NCI-H774 (cell line): ENCODE results near the gene ACR.

Source experiments
- DNase-seq: peaks from one replicate; lab custom pipeline; 2025; lab: John Stamatoyannopoulos, UW

Gene ACR

DNA sequence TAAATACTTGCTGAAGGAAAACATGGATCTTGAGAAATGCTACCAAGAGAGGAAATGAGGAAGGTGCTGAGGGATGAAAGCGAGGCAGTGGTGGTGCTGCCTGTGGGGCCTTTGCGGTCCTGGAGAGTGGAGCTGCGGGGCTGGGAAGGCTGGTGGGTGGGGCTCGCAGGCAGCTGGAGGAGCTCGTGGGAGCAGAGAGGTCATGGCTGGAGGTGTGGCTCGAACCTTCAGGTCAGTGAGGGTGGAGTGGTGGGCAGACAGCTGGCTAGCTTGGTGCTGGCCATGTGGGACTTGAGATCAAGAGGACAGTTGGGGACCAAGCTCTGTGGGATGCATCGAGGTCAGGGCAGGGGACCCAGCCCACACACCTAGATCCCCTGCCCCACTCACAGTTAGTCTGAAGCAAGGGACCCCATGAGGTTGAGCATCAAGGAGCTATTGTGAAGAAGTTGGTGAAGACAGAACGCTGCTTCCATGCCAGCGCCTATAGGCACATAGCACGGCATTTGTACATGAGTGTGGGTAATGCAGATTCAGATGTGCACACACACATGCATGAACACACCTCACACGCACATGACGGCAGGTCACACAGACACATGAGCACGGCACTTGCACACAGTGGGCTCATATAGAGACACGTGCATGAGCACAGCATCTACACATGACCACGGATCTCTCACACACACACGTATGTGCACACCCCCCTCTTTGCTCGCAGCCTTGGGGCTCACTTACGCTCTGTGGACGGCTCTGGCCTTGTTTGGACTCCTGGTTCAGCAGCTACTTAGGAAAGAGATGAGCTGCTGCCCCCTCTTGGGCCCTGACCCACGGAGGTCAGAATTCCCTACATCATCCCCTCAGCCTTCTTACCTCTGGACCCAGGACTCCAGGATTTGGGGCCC, 34.9 kb upstream of the ACR start:
- no peak for DNase-seq

DNA sequence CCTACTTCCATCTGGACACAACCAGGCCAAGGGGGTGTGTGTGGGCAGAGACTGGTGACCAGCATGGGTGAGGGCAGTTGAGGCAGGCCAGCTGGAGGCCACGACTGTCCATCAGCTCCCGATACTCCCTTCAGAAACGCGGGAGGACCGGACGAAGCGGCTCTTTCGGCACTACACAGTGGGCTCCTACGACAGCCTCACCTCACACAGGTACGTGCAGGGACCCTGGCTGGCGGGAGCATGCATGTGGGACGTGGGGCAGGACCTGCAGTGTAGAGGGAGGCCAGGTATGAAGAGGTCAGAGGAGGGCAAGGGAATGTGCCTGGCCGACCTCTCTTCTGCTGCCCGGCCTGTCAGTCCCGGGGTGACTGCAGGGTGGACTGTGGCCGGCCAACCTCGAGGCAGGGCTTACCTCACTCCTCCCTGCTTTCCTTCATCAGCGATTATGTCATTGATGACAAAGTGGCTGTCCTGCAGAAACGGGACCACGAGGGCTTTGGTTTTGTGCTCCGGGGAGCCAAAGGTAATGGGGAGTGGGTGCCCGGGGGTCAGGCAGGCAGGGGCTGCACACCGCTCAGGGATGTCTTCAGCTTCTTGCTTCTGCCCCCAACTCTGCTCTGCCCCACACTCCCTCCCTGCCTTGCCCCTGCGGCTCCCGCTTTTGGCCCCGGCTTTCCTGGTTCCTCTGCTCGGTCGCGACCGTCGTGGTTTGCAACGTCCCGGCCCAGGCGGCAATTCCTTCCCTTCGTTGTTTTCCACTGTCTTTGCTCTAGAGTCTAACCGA, 34.1 kb upstream of the ACR start:
- no peak for DNase-seq

DNA sequence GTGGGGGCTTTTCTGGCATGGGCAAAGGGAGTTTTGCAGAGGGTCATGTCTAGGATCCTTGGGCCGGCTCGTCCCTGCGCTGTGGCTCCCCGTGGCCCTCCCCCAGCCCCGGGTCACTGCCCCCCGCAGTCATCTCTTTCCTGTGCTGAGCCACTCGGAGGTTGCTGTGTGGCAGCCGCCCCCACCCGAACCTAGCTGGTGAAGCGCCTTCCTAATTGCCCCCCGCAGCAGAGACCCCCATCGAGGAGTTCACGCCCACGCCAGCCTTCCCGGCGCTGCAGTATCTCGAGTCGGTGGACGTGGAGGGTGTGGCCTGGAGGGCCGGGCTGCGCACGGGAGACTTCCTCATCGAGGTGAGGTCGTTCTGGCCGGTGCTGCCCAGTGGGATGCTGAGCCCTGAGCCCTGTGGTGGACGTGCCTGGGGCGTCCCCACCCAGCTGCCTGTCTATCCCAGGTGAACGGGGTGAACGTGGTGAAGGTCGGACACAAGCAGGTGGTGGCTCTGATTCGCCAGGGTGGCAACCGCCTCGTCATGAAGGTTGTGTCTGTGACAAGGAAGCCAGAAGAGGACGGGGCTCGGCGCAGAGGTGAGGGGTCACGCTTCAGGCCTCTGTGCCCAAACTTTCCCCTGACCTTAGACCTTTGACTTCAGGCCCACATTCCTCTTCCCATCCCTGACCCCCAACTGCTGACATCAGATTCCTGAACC, 33.3 kb upstream of the ACR start:
- no peak for DNase-seq

DNA sequence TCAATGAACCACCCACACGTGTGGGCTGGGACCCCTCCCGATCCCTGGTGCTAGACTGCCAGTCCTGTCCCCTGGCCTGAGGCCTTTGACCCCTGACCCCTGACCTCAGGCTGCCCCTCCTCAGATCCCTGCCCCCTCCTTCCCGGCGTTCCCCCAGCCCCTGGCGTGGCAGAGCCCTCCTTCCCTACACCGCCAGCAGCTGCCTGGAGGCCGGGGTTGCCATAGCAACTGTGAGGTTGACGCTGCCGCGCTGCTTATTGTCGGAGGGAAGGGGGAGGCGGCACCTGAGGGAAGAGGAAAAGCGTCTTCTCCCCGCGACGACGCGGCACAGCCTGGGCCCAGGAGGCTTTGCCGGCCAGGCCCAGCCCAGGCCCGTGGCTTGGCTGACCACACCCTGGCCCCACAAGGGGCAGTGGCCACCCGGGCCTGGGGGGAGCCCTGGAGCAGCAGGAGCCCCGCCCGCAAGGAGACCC, 32.7 kb upstream of the ACR start:
- peak; percentile 55 for DNase-seq

DNA sequence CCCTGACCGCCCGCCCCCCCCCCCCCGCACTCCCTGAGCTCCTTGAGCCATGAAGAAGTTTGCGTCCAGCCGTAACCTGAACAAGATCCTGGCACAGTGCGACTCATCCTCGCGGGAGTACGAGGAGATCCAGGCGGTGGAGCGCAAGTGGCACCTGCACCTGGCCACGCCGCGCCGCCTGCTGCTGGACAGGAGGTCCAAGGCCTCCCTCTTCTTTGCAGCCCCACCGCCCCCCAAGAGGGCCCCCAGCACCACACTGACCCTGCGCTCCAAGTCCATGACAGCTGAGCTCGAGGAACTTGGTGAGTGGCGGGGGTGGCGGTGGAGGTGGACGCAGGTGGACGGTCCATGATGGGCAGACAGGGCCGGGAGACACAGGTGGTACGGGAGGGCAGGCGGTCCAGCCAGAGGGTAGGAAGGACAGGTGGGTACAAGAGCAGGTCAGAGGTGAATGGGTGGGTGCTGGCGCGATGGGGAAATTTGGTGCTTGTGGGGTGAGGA, 32.1 kb upstream of the ACR start:
- DNase-seq: no peak

DNA sequence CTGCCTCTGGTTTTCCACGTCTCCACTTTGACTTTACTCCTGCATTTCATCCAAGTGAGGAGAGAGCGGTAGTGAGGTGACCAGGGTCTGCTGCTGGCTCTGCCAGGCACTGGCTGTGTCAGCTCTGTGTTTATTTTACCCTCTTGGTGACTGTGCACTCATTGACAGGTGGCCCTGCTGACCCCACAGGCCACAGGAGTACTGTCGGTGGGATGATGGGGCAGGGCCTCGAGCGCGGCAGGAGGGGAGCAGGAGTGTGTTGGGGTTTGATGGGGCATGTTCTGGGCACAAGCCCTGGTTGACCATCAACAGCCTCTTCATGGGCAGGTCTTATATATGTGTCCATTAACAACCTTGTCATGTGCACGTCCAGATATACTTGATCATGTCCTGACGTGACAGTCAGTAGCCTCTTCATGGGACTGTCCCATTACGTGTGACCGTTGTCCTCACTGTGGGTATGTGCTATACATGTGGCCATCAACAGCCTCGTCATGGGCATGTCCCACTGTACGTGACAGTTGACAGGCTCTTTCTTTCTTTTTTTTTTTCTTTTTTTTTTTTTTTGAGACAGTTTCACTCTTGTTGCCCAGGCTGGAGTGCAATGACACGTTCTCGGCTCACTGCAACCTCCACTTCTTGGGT, 31.4 kb upstream of the ACR start:
- DNase-seq: no peak

DNA sequence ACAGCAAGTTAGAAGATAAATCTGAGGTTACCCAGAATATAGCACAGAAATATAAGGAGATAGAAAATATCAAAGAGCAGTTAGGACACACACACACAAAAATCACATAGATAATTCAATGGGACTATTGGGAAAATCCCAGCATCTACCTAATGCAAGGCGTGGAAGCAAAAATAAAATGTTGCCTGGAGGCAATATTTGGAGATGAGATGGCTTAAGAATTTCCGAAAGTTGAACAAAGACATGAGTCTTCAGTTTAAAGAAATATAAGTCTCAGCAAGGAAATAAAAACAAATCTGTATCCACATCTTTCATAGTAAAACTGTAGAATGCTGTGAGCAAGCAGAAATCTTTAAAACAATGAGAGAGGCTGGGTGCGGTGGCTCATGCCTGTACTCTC, 29.5 kb upstream of the ACR start:
- DNase-seq: no peak

DNA sequence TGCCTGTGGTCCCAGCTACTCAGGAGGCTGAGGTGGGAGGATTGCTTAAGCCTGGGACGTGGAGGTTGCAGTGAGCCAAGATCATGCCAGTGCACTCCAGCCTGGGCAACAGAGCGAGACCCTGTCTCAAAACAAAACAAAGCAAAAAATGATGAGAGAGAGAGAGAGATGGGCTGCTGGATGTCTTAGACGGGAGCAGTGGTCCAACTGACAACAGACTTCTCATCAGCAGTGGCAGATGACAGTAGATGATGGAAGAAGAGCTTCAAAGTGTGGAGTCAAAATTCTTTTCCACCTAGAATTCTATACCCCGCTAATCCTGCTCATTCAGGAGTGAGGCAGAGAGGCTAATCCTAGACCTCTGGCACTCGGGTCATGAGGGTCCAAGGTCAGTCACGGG, 29.0 kb upstream of the ACR start:
- no peak for DNase-seq

DNA sequence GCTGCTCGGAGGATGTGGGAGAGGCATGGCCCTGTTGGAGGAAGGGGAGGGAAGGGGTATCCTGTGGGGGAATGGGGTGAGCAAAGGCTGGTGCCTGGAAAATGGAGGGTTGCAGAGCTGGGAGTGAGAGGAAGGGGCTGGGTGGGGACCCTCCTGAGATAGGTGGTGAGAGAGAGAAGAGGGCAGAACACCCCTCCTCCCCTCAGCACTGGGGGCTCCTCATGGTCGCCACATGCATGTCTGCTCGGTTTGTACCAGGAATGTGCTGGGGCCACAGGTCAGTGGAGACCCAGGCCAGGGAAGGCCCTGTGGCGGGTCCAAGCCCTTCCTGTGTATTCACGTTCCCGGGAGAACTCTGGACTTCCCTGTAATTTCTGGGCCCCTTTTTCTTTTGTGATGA, 27.8 kb upstream of the ACR start:
- DNase-seq: no peak

DNA sequence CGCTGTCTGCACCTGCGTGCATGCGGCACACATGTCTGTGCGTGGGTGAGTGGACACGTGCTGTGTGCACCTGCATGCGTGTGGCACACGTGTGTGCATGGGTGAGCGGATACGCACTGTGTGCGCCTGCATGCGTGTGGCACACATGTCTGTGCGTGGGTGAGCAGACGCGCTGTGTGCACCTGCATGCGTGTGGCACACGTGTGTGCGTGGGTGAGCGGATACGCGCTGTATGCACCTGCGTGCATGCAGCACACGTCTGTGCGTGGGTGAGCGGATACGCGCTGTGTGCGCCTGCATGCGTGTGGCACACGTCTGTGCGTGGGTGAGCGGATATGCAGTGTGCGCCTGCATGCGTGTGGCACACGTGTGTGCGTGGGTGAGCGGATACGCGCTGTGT, 27.1 kb upstream of the ACR start:
- DNase-seq: no peak

DNA sequence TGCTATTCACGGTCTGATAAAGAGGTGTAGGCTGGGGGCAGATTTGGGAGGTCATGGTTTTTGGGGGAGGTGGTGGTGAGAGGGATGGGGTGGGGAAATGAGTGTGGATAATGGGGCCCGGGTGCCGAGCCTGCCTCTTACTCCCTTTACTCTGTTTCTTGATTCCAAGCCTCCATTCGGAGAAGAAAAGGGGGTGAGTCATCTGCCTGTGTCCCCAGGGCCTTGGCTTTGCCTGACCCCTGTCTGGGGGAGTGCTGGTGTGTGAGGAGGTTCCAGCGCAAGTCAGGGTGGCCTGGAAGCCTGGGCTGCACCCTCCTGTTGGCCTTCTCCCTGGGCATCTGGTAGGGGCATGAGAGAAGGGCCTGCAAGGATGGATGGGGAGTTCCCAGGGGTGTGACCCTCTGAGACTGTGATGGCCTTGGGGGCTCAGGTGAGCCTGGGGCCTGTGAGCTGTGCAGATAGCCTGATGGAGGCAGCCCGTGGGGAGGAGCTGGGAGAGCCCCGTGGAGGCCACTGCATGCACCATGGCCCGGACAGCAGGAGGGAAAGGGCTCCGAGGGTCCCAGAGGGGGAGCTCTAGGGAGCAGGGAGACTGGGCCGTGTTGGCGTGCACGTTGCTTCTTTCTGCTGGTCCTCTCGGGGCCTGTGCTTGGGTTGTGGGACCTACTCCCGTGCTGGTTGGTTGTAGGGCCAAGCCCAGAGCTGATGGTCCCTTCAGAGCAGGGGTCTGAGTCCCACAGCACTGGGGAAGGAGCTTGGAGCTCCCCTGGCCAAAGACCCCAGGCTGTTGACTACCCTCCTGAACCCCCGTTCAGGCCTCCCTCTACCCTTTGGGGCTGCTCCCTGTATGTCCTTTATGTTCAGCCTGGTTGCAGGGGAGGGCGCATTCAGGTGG, 26.3 kb upstream of the ACR start:
- DNase-seq: no peak

DNA sequence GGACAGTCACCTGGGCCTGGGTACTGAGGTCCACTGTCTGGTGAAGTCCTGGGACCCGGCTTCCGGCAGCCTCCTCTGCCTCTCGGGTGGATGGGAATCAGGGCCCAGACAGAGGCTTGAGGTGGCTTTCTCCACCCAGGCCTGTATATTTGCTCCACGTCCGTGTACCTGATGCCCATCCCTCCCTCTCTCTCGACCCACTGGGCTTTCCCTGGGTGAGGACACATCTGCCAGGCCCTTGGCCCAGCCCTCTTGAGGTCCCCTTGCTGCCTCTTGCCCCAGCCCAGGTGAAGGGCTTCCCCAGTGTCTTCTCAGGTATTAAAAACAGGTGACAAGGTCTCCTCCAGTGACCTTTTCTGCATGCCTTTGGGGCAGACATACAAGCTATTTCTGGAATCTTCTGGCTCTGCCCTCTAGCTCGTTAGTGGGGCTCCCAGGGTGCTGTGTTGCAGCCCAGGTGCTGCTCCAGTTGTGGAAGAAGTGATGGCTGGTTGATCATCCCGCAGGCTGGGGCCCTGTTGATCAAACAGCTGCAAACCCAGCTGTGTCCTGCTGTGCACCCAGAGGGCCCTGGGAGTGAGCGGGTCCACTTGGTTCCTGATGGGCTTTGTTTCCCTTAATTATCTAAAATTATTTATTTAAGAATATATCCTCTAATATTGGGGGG, 25.5 kb upstream of the ACR start:
- DNase-seq: no peak

DNA sequence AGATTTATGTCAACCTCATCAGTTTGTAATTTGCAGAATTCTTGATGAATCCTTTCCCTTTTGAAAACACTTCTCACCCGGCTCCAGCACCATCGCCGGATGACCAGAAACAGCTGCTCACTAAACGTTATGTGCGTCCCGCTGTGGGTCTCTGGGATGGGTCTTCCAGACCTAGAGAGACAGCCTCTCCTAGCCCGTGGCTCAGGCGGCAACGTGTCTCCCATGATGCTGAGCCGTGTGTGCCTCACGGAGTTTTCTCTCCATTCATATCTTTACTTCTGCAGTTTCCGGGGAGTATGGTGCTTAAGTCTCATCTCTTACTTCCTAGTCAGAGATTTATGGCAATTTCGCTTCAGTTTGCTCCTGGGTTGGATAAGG, 25.0 kb upstream of the ACR start:
- no peak for DNase-seq

DNA sequence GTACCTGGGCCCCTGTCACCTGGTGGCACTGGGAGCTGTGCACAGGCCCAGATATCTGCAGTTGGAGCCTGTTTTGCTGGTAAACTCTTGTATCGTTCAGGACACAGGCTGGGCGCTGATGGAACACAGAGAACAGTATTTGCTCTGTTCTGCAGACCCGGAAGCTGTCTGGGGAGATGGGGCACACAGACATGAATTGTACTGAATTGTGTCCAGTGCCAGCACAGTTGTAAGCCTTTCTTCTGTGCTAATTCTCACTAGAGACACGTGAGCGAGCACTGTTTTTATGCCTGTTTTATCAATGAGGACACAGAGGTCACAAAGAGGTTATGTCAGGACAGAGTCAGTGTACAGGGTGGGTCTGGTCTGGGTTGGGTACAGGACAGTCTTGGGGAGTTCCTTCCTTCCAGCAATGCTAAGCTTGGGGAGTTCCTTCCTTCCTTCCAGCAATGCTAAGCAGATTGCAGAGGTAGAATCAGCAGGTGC, 24.4 kb upstream of the ACR start:
- DNase-seq: no peak

DNA sequence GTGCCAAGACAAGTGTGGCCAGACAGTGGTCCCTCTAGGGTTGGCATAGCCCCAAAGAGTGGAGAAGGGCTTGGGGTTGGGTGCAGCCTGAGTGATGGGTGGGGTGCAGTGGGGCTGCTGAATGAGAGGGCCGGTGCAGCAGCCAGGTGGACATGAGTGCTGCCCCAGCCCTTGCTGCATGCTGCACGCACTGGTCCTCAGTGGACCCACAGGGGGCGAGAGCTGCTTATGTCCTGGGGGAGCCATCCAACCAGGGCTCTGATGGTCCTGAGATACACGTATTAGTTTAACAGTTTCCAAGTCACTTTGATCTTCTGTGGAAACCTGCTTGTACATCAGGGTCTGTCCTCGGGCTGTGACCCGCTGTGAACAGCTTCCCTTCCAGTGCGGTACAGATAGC, 23.9 kb upstream of the ACR start:
- DNase-seq: no peak

DNA sequence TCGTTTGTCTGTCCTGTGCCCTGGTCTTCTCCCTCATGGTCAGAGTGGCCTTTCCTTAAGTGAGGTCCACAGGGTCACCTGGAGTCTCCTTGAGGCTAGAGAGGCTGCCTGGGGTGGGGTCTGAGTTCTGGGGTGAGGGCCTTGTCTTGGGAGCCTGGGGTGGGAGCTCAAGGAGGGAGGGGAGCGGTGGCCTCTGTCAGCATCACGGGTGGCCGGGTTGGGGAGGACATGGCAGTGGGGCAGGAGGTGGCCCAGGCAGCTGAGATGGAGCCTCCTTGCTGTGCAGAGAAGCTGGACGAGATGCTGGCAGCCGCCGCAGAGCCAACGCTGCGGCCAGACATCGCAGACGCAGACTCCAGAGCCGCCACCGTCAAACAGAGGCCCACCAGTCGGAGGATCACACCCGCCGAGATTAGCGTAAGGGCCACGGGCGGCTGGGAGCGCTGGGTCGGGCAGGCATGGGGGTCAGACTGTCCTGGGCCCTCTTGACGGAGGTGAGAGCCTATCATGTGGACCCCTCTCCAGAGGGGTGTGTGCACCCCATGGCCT, 23.3 kb upstream of the ACR start:
- no peak for DNase-seq

DNA sequence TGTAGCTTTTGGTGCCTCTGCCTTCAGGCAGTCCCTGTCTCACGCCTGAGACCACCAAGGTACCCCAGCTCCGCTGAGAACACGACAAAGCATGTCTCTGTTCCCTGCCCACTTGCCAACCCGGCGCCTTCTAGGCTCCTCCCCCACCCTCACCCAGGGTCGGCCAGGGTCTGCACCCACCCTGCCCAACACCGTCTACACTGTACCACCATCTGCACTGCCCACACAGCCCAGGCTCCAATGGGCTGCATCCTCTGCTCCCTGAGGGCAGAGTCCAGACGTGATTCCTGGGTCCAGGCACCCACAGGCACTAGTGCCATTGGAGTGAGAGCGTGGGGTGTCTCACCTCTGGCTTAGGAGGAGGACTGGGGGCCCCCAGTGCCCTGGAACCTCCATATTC, 22.8 kb upstream of the ACR start:
- DNase-seq: no peak

DNA sequence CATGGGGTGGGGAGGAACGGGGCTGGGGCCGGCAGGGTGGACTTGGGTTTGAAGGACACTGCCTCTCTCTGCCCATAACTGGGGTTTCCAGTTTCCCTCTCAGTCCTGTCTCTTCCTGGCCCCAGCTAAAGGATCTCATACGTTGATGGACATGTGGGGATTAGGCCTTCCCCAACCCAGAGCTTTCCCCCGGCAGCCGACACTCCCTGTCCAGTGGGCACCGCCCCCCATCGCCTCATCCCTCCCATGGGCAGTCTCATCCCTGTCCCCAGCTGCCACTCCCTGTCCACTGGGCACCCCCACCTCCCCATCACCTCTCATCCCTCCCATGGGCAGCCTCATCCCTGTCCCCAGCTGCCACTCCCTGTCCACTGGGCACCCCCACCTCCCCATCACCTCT, 22.2 kb upstream of the ACR start:
- DNase-seq: no peak

DNA sequence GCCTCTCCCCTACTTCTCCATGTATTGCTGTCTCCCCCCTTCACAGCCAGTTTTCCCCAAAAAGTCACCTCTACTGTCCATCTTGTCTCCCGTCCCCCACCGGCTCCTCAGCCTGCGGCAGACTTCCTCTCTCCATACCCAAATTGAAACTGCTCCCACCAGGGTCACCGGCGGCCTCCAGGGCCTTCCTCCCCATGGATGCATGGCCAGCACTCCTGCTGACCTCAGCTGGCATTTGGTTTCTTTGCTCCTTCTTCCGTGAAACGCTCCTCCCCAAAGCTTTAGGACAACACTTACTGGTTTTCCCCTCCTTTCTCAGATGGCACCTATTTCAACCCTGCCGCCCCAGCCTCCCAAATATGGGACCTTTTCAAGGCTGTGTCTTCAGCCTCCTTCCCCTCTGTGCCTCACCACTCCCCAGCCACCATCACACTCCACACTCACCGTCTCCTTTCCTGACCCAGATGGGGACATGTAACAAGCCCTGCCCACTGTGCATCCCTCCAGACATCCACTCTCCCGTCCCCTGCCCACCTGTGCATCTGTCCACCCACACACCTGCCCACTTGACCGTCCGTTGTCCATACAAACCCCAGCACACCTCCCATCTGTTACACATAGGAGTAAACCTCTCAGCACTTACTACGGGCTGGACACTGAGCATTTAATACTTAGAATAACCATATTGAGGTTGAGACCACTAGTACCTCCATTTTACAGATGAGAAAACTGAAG, 21.5 kb upstream of the ACR start:
- DNase-seq: no peak
